HL-60 (cell line): ENCODE results near the gene TMEM89.

Experiments
- GABPA ChIP-seq: IDR thresholded peaks from 2 replicates; pipeline ENCODE4 v1.6.1; 2012; ENCODE audit warnings: low read depth
- SPI1 ChIP-seq: IDR thresholded peaks from 2 replicates; pipeline ENCODE4 v1.6.1; 2012; ENCODE audit warnings: low read depth, mild to moderate bottlenecking, borderline replicate concordance
- TF ChIP-seq, protein P1 (sequence below): IDR thresholded peaks from one replicate; pipeline ENCODE4 v1.5.1; 2011; ENCODE audit warnings: low read length, control low read depth, inconsistent platforms; ENCODE audit not compliant: insufficient read depth
- TF ChIP-seq, protein P2 (sequence below): IDR thresholded peaks from 2 replicates; pipeline ENCODE4 v1.6.1; 2012; ENCODE audit warnings: low read depth; ENCODE audit not compliant: insufficient replicate concordance

- TF ChIP-seq, protein P1, sequence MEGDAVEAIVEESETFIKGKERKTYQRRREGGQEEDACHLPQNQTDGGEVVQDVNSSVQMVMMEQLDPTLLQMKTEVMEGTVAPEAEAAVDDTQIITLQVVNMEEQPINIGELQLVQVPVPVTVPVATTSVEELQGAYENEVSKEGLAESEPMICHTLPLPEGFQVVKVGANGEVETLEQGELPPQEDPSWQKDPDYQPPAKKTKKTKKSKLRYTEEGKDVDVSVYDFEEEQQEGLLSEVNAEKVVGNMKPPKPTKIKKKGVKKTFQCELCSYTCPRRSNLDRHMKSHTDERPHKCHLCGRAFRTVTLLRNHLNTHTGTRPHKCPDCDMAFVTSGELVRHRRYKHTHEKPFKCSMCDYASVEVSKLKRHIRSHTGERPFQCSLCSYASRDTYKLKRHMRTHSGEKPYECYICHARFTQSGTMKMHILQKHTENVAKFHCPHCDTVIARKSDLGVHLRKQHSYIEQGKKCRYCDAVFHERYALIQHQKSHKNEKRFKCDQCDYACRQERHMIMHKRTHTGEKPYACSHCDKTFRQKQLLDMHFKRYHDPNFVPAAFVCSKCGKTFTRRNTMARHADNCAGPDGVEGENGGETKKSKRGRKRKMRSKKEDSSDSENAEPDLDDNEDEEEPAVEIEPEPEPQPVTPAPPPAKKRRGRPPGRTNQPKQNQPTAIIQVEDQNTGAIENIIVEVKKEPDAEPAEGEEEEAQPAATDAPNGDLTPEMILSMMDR: no peak
- no peak for TF ChIP-seq GABPA
- TF ChIP-seq, protein P2, sequence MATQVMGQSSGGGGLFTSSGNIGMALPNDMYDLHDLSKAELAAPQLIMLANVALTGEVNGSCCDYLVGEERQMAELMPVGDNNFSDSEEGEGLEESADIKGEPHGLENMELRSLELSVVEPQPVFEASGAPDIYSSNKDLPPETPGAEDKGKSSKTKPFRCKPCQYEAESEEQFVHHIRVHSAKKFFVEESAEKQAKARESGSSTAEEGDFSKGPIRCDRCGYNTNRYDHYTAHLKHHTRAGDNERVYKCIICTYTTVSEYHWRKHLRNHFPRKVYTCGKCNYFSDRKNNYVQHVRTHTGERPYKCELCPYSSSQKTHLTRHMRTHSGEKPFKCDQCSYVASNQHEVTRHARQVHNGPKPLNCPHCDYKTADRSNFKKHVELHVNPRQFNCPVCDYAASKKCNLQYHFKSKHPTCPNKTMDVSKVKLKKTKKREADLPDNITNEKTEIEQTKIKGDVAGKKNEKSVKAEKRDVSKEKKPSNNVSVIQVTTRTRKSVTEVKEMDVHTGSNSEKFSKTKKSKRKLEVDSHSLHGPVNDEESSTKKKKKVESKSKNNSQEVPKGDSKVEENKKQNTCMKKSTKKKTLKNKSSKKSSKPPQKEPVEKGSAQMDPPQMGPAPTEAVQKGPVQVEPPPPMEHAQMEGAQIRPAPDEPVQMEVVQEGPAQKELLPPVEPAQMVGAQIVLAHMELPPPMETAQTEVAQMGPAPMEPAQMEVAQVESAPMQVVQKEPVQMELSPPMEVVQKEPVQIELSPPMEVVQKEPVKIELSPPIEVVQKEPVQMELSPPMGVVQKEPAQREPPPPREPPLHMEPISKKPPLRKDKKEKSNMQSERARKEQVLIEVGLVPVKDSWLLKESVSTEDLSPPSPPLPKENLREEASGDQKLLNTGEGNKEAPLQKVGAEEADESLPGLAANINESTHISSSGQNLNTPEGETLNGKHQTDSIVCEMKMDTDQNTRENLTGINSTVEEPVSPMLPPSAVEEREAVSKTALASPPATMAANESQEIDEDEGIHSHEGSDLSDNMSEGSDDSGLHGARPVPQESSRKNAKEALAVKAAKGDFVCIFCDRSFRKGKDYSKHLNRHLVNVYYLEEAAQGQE: no peak
- TF ChIP-seq SPI1: no peak
Measured at GRCh38 chr3:48664313-48664644, 42.7 kb upstream of the TMEM89 start.
